NCI-H82 treated with DMSO at 0.1 percent for 48 hours (cell line): ENCODE data around the gene EIF5A2.
"Not testable (repeated sequence)": the region's sequence is repeated elsewhere in the genome, so short reads cannot be mapped to it uniquely, and the experiment has no call there.

Experiments
- DNase-seq: peaks from one replicate; lab custom pipeline; 2025; ENCODE audit not compliant: unreplicated experiment; lab: John Stamatoyannopoulos, UW

Gene EIF5A2

DNA sequence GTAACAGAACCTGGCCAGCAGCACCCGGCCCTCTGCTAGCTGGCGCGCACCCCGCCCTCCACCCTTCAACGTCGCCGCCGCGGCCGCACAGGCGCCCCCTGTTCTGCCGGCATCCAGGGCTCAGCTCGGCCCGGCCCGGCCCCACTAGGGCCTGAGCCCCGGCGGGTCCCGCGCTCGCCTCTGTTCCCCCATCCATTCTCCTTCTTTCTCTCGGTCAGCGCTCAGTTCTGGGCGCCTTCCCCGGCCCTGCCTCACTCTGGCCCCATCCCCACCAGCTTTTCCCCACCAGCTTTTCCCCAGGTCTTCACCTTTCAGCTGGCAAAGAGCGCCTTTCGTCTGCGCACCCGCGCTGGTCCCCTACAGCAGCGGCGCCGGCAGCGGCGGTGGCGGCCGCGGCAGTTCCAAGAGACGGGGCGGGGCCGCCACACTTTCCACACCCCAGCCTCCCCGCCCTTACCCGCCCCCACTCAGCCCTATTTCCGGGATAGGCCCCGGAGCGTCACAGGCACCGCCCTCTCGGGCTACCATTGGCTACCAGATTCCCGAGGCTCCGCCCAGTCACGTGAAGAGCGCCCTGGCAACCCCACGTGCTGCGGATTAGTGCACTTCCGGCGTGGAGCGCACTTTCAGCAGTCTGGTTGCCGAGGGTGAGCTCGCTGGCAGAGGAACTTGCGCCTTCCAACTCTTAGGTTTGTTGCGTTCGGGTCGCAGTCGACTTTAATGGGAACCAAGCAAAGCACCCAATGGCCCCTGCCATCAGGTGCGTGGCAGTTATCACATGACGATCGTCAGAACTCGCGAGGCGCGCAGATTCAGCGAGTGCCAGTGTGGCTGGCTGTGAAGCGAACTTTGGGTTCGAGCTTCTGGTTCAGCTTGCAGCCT, at the start of gene EIF5A2:
Gene EIF5A2, minus strand, starts transcription at position 403 of the 882 bp plus-strand sequence. CDS start 831 bp downstream, outside the sequence.
- peak; percentile 87 for DNase-seq

DNA sequence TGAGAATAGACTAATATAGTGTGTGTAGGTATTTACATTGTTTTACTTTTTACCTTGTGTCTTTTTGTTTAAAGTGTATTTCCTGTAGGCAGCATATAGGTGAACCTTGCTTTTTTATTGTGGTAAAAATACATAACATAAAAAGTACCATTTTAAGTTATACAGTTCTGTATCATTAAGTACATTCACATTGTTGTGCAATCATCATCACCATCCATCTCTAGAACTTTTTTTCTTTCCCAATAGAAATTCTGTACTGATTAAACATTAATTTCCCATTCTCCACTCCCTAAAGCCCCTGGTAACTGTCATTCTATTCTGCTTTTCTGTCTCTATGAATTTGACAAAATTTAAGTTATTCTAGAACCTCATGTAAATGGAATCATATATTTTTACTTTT, 48.2 kb upstream of the EIF5A2 start:
- DNase-seq: no peak

DNA sequence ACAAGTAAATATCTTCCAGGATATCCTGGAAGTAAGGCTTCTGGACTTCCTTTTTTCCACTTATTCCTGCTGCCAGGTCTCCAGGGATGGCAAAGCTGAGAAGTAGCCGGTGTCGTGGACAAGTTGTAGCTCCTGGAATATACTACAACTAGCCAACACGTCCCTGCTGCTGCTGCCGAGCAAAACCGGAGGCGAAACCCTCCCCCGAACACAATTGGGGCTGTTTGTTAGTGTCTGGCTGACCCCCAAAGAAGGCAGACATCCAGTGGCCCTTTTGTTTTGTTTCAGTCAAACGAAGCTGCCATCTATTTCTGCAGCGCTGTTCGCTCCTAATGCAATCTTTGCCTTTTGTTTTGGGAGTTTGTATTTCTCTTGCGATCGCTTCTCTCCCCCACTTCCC, 45.3 kb upstream of the EIF5A2 start:
- DNase-seq: no peak

DNA sequence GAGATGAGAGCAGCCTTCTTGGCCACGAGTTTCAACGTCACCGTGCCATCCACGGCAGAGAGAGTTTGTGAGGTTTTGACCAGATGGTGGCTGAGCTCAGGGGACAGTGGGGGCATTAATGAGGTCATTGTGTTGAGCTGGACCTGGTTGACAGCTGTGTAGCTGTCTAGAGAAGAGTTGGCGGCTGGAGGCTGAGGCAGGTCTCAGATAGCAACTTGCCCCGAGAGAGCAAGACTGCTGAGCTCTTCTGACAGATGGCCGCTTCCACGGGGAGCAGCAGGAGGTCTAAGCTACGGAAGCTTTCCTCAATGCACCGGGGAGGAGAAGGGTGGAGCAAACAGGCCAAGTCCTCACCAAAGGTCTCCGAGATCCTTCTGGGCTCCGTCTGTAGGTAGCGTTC, 44.8 kb upstream of the EIF5A2 start:
- DNase-seq: no peak

DNA sequence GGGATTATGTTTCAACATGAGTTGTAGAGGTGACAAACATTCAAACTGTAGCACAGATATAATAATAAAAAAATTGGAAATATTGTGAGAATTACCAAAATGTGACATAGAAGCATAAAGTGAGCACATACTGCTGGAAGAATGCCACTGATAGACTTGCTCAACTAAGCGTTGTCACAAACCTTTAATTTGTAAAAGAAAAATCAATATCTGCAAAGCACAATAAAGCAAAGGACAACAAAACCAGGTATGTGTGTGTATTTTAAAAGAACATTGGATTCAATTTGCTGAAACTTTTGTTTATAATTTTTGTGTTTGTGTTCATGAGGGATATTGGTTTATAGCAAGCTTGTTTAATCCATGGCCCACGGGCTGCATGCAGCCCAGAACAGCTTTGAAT, 40.8 kb upstream of the EIF5A2 start:
- DNase-seq: no peak

DNA sequence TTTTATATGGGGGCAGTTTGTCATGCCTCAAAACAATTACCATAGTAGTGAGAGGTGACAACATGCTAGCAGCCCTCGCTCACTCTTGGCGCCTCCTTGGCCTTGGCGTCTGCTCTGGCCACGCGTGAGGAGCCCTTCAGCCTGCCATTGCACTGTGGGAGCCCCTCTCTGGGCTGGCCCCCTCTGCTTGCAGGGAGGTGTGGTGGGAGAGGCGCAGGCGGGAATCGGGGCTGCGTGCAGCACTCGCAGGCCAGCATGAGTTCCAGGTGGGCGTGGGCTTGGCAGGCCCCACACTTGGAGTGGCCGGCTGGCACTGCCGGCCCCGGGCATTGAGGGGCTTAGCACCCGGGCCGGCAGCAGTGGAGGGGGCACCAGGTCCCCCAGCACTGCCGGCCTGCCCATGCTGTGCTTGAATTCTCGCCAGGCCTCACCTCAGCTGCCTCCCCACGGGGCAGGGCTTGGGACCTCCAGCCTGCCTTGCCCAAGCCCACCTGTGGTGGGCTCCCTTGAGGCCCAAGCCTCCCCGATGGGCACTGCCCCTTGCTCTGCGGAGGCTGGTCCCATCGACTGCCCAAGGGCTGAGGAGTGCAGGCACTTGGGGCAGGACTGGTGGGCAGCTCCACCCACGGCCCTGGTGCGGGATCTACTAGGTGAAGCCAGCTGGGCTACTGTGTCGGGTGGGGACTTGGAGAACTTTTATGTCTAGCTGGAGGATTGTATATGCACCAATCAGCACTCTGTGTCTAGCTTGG, 38.8 kb upstream of the EIF5A2 start:
- no peak for DNase-seq

DNA sequence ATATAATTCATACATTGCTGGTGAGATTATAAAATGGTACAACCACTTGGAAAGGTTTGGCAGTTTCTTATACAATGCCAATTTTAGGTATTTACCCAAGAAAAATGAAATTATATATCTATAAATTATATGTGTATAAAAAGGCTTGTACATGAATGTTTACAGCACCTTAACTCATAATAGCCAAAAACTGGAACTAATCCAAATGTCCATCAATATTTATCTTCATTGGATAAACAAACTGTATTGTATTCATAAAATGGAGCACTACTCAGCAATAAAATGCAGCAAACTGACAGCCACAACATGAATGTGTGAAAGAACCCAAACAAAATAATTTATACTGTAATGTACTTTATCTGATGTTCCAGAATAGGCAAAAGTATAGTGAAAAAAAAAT, 33.6 kb upstream of the EIF5A2 start:
- DNase-seq: no peak

DNA sequence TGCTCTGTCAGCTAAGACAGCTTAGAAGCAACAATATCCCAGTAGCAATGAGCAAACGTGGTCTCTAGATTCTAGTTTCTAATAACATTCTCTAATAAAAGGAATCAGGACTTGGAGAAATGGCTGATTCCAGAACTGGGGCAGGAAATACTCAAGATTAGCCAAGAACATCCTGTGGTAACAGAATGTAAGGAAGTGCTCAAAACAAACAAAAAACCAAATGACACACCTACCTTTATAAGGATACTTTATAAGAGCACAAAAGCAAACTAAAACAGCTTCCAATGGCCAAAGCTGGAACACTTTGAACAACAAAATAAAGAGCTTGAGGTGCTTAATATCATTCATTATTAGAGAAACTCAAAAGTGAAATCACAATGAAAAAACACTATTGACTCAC, 33.1 kb upstream of the EIF5A2 start:
- DNase-seq: no peak

DNA sequence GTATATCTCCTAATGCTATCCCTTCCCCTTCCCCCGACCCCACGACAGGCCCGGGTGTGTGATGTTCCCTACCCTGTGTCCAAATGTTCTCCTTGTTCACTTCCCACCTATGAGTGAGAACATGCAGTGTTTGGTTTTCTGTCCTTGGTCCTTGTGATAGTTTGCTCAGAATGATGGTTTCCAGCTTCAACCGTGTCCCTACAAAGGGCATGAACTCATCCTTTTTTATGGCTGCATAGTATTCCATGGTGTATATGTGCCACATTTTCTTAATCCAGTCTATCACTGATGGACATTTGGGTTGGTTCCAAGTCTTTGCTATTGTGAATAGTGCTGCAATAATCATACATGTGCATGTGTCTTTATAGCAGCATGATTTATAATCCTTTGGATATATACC, 24.6 kb upstream of the EIF5A2 start:
- not testable (repeated sequence) for DNase-seq

DNA sequence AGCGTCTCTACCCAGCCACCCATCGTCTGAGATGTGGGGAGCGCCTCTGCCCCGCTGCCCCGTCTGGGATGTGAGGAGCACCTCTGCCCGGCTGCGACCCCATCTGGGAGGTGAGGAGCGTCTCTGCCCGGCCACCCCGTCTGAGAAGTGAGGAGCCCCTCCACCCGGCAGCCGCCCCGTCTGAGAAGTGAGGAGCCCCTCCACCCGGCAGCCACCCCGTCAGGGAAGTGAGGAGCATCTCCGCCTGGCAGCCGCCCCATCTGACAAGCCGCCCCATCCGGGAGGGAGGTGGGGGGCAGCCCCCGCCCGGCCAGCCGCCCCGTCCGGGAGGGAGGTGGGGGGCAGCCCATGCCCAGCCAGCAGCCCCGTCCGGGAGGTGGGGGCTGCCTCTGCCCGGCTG, 15.1 kb upstream of the EIF5A2 start:
- not testable (repeated sequence) for DNase-seq

DNA sequence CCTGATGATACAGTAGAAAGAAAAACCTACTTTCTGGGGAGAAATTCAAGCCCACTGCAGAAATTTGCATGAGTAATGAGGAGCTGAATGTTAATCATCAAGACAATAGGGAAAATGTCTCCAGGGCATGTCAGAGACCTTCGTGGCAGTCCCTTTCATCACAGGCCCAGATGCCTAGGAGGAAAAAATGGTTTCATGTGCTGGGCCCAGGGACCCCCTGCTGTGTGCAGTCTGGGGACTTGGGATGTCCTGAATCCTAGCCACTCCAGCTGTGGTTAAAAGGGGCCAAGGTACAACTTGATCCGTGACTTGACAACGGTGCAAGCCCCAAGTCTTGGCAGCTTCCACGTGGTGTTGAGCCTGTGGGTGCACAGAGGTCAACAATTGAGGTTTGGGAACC, 10.3 kb upstream of the EIF5A2 start:
- no peak for DNase-seq

DNA sequence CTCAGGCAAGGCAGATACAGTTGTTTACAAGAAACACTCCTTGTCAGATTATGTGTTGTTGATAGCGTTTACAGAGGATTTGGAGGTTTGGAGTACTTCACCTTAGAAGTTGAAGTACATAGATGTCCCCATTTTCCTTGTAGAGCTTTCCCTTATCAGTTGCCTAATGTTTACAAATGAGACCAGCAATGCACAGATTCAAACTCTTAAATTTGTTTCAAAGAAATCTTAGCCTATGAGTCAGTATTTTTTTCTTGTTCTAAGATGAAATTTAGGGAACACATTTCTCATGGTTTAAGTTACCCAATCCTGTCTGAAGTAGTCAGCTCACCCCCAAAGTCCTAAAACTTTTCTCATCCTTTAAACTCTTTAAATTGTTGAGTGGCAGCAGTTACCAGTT, 6.3 kb upstream of the EIF5A2 start:
- no peak for DNase-seq

DNA sequence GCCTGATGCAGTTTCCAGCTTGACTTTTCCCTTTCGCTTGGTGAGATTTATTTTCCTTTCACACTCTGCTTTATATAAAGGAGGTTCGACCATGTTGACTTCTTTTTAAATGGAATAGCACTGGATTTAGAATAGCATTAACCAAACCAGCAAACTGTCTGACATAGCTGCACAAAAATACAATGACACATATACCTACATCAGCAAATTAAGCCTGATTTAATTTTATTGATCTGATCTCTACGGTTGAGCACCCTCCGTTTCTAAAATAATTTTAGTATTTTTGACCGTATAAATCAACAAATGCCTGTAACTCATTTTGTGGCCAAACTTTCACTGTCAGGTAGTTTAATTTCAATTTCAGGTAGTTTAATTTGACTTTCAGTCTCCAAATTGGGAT, 5.8 kb upstream of the EIF5A2 start:
- no peak for DNase-seq

DNA sequence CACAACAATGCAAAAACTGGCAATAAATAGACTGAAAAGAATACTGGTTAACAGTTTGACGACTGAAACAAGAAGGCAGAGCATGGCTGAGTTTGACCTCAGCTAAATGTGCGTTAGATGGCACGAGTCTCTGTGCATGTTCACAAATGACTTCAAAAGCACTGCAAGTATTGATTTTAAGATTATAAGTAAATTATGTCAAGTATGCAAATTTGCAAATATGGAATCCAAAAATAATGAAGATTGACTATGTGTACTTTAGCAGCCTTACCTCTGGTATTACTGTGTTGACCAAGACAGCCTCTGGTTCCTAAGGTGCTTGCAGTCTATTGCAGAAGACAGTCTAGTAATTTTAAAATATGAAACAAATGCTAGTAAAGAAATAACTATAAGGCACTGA, 2.6 kb upstream of the EIF5A2 start:
- DNase-seq: no peak

DNA sequence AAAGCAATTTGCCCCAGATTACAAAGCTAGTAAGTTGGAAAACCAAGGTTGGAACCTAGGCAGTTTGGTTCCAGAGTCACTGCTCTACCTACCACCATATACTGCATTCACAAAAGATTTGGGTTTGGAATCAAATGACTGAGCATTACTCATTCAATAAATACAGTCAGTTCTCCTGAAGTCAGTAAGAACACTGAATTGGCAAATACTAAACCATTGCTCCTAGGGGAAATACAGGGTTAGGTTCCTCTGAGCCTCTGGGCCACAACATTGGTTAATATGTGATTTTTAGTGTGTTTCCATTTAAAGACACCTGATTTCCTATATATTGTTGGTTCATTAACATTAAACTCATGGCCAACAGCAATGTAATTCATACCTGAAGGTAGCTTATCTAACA, 2.1 kb upstream of the EIF5A2 start:
- DNase-seq: no peak

DNA sequence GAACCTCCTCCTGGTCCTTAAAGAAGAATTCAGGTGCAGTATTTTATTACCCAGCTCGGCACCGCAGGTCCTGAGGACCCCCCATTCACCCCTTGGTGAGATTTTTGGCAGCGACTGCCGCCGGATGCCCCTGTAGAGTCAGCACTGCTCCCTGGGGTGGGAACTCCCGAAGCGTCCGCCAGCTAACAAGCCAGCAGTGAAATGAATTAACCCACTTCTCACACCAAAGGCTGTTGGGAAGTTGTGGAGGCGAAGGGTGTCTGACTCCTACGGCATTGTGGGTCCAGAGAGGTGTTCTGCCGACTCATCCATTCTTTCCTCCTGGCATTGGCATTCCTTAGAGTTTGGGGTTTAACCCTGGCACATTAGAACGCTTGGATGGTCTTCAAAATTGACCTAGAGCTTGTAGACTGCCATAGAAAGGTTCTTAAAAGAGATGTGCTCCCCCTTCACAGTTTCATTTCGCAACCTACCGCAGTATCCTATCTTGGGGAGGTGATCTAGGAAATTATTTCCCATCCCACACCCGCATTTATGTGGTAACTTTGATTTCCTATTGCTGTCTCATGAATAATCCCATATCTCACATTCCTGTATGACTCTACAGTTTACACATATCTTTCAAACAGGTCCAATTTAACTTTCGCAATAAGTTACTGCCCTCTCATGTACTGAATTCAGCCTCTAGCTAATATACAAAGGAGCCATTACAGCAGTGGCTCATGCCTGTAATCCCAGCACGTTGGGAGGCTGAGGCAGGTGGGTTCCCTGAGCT, 879 bp upstream of the EIF5A2 start:
- DNase-seq: no peak

DNA sequence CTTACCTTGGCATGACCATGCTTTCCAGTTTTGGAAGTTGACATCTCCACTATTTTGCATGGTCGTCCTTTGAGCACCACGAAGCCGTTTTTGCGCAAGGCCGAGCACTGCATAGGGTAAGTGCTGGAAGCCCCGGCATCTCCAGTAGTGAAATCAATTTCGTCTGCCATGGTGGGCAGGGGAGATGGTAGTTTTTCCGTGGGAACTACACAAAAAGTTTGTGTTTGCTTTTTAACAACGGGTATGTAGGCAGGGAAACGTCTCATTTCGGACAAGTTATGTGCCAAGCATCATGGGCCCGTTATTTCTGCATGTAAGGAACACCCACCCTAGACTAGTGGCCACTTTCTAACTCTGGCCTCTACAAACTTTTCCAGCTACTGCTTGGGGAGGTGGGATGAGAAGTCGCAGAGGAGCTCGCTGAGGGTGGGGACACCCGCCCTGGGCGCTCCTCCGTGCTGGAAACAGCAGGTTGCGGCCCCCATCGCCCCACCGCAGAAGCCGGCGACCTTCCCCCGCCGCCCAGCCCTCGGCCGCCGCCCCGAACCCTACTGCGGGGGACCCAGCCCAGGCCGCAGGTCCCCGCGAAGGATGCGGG, 701 bp downstream of the EIF5A2 start:
- DNase-seq: no peak

DNA sequence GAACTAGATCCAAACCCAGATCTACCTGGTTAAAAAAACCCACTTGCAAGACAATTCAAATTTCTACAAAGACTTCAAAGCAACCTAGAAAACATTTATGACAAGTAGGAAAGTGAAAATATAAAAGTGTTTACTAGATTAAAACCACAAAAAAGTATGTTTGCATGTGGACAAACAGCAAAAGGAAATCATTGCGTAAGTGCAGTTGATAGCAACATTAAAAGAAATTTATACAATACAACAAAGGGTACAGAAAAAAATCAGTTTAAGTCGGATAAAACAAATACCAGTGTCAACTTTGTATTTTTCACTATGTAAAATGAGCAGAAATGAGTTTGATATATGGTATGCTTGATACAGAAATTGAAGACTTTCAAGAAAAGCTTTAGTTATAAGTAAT, 2.6 kb downstream of the EIF5A2 start:
- no peak for DNase-seq

DNA sequence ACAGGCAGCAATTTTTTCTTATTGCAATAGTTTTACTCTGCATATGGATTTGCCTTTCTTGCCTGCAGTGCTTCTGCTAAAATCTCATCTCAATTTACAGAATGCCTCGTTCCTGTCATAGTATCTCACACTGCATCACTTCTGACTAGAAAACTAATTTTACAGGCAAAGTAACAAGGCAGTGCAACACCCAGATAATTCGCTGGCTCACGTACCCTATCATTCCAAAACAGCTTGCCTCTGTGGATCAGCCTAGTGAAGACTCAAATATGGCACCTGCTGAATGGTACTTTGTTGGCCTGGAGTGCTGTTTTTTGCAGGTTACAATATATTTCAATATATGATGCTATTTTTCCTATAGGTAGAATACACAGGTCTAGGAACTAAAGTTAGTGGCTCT, 5.3 kb downstream of the EIF5A2 start:
- DNase-seq: no peak

DNA sequence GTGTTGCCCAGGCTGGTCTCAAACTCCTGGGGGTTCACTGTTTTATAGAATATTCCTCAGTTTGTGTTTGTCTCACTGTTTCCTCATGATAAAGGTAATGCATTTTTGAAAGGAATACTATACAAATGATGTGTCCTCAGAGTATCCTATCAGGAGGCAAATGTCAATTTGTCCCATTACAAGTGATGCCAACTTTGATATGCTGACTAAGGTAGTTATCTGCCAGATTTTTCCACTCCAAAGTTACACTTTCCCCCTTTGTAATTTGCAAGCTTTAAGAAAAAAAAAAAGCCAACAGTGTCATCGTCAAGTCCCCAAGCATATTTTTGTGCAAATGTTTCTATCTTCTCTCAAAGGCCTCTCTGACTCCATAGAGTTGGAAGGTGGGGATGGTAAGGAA, 9.0 kb downstream of the EIF5A2 start:
- no peak for DNase-seq

DNA sequence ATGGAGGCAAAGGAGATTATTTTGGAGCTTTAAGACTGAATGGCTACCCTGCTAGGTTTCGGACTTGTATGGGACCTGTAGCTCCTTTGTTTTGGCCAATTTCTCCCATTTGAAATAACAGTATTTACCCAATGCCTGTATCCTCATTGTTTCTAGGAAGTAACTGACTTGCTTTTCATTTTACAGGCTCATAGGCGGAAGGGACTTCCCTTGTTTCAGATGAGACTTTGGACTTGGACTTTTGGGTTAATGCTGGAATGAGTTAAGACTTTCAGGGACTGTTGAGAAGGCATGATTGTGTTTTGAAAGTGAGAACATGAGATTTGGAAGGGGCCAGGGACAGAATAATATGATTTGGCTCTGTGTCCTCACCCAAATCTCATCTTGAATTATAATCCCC, 10.5 kb downstream of the EIF5A2 start:
- no peak for DNase-seq
